ENCODE measurements around the gene CFAP210.

Gene CFAP210

GRCh38 chr2:169694113-169694893 lies at the start of gene CFAP210, which contains the start of gene PHOSPHO2:
Gene CFAP210, minus strand, starts transcription at chr2:169694405. Its CDS starts 78 bp downstream, at chr2:169694327.
Gene PHOSPHO2, plus strand, starts transcription at chr2:169694469. Its CDS starts 6,503 bp downstream, at chr2:169700972.
- DNase-seq, result peak; percentile 70

DNA sequence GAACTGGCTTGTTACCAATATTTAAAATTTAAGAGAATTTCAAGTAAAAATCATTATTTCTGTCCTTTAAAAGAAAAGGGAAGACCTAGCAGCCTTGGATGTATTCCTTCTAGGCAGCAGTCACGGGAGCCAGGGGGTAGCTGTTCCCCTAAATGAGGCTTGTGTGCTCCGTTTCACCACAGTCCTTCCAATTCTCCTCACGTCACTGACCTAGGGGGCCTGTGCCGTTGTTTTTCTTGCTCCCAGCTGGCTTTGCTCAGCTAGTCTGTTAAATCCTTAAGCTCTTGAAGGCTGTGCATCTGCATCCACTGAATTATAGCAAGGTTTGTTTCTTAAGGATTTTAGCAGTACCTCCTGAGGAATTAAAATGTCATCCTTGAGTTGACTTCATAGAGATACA lies 49.3 kb upstream of the CFAP210 start:
- no peak for DNase-seq

DNA sequence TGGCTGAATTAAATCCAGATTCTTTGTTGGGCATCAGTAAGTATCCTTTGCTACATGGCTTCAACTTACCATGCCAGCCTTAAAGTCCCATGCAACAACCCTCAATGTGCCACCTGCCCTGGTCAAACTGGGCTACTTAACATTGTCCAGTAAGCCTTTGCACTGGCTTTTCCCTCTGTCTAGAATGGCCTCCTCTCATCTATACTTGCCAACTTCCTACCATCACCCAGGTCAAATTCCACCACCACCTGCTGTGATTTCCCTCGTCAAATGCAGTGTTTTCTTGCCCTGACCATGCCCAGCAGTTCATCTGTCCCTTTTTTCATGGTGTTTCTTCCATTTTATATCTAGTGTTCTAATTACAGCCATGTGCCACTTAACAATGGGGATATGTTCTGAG lies 45.1 kb upstream of the CFAP210 start:
- no peak for DNase-seq

DNA sequence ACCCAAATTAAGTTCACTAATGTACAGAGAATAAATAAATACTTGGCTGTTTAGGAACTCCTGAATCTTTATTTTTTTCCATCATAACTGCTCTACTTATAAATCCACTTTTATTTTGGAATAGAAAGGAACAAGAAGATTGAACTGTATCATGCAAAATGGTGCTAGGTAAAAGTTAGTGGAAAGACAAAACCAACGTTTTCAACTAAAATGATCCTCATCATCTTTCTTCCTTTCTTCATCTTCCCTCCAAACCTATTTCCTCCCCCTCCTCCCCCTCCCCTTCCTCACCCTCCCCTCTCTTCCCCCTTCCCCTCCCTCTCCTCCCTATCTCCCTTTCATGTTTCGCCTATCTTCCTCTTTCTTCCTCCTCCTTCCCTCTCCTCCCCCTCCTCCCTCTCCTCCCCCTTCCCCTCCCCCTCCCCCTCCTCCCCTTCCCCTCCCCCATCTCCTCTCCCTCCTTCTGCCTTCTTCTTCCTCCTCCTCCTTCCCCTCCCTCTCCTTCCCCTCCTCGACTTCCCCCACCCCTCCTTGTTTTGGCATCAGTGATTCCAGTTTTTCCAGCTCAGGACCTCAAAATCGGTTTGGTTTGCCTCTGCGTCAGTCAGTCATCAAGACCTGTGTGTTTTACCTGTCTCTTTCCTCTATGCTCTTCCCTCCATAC lies 44.5 kb upstream of the CFAP210 start:
- no peak for DNase-seq

GRCh38 chr2:169736902-169737301 lies 42.7 kb upstream of the CFAP210 start:
- no peak for DNase-seq

- DNase-seq, result no peak
Measured at GRCh38 chr2:169735623-169736022, 41.4 kb upstream of the CFAP210 start.

GRCh38 chr2:169734169-169734847 lies 40.1 kb upstream of the CFAP210 start:
- DNase-seq, result peak; percentile 25

DNA sequence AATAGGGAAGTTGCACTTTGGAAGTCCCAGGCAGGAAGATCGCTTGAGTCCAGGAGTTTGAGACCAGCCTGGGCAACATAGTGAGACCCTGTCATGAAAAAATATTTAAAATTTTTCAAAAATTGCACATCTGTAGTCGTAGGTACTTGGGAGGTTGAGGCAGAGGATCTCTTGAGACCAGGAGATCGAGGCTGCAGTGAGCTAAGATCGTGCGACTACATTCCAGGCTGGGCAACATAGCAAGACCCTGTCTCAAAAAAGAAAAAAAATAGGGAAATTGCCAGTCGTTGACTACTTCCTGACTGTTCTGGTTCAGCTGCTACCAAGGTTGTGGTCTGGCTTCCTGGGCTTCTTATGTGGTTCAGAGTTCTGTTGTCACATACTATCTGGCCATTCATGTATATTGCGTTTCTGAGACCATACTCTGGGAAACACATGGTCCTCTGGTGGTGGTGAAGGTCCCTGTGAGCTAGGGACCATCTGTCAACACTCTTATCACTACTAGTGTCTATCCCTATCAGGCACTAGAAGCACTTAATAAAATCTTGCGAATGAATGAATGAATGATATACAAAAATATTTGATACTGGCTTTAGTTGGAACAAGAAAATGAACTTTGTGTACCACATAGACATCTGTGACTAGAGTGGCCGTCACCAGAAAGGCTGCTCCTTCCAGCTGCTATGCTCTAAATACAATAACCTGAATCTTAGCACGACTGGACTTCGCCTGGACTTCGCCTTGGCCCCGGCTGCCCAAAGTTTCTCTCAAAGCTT lies 38.6 kb upstream of the CFAP210 start:
- DNase-seq, result no peak

- no peak for DNase-seq
Measured at GRCh38 chr2:169732075-169732474, 37.9 kb upstream of the CFAP210 start.

GRCh38 chr2:169729274-169729605 lies 35.0 kb upstream of the CFAP210 start:
- no peak for DNase-seq

DNA sequence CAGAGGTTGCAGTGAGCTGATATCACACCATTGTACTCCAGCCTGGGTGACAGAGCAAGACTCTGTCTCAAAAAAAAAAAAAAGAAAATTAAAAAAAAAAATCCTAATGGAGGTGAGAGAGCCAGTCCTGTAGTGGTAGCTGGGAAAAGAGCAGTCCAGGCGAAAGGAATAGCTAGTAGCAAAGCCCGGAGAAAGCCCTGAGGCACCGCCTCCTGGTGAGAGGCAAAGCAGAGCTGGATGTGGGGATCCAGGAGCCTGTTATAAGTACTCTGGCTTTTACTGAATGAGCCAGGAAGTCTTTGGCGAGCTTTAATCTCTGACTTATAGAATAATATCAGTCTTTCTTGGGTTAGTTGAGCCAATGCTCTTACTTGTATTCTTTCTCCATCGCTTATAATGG lies 32.9 kb upstream of the CFAP210 start:
- DNase-seq, result no peak

GRCh38 chr2:169721016-169721415 lies 26.8 kb upstream of the CFAP210 start:
- DNase-seq, result no peak

- DNase-seq, result no peak
Measured at GRCh38 chr2:169718930-169719504, 24.8 kb upstream of the CFAP210 start.

GRCh38 chr2:169717691-169718063 lies 23.5 kb upstream of the CFAP210 start:
- DNase-seq, result no peak

GRCh38 chr2:169716938-169717690 lies 22.9 kb upstream of the CFAP210 start:
- no peak for DNase-seq

- no peak for DNase-seq
Measured at GRCh38 chr2:169716238-169716886, 22.2 kb upstream of the CFAP210 start.

DNA sequence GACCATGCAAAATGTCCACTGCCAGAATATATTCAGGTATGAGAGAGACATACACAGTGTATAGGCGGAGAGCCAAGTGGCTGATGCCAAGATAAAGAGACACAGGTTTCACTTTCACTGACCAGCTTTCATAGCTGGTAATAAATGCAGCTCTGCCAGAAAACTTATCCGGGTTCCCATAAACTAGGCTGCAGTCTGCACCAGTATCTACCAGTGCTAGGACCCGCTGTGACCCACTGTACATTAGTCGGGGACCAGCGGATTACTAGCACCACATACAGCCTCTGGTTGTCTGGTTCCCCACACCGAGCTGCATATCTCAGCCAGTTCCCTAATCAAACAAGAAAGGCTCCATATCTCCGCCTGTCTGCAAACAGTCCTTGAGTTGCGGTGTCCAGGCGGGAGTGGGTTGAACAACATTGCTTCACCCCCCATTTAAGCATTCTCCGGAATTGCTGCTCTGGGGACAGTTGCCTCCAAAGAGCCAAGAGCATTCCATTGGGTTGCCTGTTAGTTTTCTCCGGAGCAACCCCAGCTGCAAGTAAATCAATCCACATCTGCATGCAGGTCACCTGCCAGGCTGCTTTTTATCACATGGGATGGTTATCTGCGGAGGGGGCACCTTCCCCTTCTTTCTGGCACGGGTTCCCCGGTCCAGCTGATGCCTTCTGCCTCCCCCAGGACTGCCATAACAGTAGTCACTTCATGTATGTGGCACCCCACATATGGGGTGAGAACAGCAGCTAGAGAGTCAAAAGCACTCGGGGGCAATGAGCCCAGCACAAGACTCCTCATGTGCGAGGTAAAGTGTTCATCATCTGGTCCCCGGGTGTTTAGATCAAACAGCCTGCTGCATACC lies 21.4 kb upstream of the CFAP210 start:
- DNase-seq, result no peak

- DNase-seq, result no peak
Measured at GRCh38 chr2:169714699-169715098, 20.5 kb upstream of the CFAP210 start.

DNA sequence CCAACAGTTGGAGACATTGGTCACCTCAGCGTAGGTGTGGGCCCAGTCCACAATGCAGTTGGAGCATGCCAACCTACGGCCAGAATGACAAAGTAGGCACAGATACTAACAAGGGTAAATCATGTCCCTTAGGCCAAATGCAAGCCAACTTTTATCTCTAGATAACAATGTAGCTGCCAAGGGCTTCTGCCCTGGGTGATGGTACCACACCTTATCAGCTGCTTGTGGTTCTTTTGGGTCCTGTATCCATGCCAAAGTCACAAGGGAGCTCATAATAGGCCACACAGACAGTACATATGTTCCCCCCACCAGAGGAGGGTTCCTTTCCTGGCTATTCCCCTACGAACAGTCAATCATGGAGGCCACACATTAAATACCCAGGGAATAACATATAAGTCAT lies 19.1 kb upstream of the CFAP210 start:
- no peak for DNase-seq

- no peak for DNase-seq
Measured at GRCh38 chr2:169712791-169713227, 18.6 kb upstream of the CFAP210 start.

All from 8988T (cell line).